Inflammatory macrophage (primary cell): ENCODE measurements around the gene SH3YL1.
"Not testable (repeated sequence)": the region's sequence is repeated elsewhere in the genome, so short reads cannot be mapped to it uniquely, and the experiment has no call there.

Source experiments
- DNase-seq, 2 donors: peaks; one replicate each; pipeline ENCODE4 v3.0.0-alpha.2; 2020 to 2022

SH3YL1 gene

DNA sequence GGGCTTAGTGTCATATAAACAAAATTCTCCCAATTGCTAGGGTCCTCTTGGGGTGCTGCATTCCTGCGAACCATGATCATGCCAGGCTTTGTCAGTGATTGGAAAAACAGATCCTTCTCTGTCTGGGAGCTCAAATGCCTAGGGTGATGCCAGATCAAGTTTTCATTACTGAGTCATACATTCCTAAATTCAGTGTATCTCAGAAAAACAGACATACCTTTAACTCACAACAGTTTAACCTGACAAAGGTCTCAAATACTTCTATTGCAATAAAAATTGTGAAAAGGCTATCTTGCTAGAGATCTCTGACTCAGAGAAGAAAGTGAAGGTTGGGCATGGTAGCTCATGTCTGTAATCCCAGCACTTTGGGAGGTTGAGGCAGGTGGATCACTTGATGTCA, 86.9 kb downstream of the SH3YL1 start:
- DNase-seq, result no peak

DNA sequence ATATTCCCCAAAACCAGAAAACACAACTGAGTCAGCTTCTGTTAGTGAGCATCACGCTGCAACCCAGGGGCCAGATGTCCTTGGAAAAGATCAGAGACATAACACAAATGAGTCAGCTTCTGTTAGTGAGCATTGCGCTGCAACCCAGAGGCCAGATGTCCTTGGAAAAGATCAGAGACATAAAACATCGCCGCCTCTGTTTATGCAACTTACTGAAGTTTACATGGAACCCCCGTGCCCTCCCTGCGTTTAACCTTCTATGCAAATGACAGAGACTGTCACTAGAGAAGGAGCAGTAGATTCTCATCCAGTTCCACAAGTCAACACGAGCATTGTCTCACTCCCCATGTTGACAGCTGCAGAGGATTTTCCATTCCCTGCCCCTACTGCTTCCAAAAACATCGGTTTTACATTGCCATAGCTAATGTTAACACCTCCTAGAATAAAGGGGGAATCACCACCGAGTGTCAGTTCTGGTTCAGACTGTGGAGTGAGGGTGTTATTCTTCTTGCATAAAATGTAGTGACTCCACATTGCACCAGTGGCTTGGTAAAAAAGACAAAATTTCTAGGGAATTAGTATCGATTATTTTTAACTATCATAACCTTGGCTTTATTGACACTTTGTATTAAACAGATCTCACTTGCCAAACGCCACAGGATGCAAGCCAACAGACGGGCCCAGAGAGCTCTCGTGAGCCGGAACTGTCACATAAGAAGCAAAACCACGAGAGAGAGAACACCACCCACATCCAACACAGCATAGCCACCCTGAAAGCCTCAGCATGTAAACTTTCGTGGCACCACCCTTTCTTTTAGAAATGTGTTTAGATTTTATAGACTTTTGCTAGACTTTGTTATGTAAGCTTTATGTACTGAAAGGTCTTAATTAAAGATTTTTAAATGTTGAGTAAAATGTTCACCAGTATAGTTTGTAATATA, 87.7 kb downstream of the SH3YL1 start:
- DNase-seq, result no peak

DNA sequence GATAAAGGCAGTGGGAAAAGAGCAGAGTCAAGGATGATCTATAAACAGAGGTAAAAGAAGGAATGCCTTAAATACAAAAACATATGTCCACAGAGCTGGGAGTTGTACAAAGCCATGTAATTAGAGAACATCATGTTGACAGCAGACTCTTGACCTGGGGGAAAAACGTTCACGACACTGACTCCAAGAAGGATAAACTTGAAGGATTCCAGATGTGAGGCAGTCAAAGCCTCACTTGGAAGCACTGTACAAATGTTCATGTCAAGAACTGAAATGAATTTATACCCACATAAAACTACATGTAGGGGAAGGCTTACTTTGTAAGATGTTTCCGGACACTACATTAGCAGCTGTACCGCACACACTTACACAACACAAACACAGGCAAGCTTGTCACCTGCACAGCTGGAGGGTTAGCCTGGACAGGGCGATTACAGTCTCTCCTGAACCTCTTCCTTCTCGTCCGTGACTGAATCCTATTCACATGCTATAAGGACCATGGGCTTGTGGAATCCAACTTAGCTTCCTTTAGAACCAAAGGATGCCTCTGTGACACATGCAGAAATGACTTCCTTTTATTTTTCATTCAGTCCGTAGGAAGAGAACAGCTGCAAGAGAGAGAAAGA, 88.6 kb downstream of the SH3YL1 start:
- DNase-seq, result no peak

DNA sequence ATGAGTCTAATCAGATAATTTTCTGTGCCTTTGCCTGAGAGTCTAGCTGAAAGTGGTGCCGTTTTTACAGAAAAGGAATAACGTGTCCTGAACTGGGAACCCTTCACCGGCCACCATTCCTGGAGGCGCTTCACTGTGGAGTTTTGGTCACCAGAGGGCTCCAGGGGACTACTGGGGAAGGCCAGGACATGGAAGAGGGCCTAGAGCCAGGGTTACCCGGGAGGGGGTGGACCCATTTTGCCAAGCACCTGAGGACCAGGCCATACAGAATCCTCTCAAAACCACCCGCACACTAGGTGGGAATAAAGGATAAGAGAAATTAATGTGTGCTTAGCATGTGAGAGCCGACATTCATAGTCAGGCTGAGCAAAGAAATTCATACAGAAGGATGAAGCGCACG, 91.7 kb downstream of the SH3YL1 start:
- DNase-seq, result not testable (repeated sequence)

DNA sequence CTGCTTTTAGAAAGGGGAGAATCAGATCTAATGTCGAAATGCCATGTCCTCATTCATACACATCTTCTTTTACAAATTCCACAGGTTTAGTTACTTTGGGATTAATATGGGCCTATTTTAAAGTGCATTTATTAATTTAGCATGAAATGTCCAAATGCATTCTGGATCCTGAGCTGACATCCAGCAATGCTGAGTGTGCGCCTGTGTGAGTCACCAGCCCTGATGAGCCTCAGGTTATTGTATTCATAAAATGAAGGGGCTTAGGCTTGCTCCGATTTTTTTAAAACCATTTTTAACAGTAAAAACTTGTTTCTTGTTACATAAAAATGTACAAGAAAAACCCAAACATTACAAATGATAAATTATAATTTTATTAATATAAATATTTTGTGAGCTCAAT, 94.1 kb downstream of the SH3YL1 start:
- no peak for DNase-seq
